DMS79 treated with DMSO at 0.1 percent for 48 hours (cell line): Measurements from ENCODE around the gene SRGN.

Experiments used
- DNase-seq: peaks from one replicate; lab custom pipeline; 2025; lab: John Stamatoyannopoulos, UW

The SRGN gene

DNA sequence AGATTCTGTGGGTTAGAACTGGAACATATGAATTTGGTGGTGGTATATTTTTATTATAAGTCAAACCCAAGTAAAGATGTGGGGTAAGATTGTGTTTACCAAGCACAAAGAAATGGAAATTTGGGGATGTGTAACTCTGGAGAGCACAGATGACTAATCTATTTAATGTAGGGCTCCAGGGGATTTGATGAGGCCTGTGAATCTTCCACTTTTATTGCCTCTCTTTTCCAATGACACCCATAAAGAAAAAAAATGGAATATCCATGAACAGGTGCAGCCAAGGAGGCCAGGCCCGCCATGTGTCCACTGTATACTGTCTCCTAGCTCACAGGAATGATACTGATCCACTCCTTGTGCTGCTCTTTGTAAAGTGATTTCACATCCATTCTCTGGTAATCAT is 2.8 kb downstream of the SRGN start:
- no peak for DNase-seq

DNA sequence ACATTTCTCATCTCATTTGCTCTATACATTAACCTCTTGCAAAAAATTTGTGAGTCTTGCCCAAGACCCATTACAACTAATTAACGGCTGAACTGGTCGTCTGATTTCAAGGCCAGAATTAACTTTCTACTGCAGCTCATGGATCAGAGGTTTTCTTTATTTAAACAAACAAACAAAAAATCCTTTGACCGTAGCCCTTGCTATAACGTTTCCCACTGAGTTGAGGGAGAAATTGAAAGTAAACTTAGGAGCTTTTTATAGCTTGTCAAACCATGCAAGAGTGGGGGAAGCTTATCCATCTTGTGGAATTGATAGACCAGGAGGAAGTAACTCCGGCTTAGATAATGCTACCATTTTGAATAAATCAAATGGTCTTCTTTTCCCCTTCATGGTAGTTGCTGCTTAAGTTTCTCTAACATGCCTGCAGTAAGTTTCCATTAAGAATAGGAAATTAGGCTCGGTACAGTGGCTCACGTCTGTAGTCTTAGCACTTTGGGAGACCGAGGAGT is 3.3 kb downstream of the SRGN start:
- DNase-seq: no peak

DNA sequence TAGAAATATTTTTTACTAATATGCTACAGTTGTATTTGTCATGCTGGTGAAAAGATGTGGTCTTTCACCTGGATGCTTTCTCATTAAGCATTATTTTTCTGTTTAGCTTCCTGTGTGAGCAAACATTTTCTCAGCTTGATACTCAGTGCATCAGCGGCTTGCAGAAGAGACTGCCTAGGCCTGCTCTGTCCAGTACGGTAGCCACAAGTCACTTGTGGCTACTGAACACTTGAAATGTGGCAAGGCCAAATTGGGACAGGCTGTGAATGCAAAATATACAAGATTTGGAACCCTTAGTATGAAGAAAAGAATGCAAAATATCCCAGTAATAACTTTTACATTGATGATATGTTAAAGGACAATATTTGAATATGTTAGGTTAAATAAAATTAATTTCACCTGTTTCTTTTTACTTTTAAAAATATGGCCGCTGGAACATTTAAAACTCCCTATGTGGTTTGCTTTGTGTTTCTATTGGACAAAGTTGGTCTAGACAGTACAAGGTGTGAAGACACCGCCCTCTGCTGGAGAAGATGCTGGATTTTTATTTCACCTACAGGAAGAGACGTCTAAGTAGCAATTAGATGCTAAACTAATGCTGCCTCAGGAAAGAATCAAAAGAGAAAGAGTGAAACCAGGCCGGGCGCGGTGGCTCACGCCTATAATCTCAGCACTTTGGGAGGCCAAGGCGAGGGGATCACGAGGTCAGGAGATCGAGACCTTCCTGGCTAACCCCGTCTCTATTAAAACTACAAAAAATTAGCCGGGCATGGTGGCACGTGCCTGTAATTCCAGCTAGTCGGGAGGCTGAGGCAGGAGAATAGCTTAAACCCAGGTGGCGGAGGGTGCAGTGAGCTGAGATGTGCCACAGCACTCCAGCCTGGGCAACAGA is 5.3 kb downstream of the SRGN start:
- peak; percentile 9 for DNase-seq

DNA sequence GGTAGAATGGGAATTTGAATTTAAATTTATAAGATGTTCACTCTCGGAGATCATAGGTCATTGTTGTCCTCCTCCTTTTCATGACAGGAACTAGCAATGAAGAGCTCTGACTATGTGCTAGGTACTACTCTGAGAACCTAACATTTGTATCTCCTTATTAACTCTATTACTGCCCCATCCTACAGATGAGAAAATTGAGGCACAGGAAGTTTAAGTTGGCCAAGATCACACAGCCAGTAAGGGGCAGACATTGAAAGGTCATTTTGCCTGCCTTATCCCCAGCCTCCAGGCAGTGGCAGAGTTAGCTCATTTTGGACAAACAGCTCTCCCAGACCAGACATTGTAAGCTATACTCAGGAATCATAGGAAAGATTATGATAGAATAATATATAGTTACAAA is 6.0 kb downstream of the SRGN start:
- DNase-seq: no peak

DNA sequence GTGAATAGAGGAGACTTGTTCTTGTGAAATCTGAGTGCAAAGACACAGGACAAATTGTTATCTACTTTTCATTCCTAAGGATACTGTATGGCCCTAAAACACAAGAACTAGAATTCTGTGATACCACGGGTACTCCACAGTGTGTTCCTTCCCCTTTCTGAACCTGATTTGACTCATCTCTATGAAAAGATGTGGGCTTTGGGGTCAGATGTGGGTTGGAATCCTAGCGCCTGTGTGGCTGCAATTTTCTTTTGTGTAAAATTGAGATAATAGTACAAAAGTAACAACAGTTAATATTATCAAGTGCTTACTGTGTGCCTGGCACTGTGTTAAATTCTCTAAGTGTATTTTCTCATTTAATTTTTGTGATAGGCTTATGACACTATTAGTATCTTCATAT is 8.1 kb downstream of the SRGN start:
- no peak for DNase-seq

DNA sequence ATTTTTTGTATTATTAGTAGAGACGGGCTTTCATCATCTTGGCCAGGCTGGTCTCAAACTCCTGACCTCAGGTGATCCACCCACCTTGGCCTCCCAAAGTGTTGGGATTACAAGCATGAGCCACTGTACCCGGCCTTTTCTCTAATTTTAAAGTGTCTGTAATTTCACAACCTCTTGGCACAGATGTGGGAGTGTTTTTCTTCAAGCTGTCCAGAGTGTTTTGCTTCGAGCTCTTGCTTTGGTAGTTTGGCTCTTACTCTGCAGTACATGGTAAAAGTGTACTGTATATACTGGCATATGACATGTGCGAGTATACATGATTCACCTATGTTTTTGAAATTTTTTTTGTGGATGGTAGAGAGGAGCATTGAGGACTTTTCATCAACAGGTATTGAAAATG is 9.8 kb downstream of the SRGN start:
- no peak for DNase-seq

DNA sequence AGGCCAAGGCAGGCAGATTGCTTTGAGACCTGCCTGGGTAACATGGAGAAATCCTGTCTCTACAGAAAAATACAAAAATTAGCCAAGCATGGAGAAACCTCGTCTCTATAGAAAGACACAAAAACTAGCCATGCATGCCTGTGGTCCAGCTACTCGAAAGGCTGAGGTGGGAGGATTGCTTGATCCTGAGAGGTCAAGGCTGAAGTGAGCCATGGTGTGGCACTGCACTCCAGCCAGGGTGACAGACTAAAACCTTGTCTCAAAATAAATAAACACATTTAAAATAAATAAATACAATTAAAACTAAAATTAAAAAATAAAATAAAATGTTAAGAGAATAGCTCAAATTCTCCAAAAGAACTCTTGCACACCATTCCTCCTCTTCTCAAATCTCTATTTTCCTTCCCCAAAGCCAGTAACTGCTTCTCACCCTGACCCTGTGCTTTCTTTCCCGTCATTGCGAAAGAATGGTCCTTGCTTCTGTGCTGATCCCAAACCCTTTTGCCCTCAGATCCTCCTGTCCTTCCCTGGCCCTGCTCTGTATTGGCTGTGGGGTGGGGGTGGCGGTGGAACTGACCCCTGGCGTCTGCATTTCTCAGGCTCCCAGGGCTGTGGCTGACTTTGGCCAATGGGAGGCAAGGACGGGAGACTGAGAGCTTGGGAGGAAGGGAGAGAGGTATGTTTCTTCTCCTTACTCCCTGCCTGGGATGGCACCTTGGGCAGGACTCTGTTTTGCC is 12.4 kb downstream of the SRGN start:
- no peak for DNase-seq

DNA sequence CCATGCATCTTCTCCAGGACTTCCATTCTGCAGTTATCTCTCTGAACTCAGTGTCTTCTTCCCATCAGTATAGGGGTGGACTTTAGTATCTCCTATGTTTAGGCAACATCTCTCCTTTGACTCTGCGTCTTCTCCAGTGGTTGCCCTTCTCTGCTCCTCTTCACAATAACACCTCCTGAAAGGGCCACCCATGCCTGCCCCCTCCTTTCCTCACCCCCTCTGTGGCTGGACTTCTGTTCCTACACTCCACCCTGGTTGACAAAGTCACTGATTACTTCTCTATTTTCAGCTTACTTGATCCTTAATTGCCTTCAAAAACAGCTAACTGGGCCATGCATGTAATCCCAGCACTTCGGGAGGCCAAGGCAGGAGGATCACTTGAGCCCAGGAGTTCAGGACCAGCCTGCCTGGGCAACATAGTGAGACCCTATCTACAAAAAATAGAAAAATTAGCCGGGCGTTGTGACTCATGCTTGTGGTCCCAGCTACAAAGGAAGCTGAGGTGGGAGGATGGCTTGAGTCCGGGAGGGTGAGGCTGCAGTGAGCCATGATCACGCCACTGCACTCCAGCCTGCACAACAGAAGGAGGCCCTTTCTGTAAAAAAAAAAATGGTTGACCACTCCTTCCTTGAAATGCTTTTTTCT is 13.7 kb downstream of the SRGN start:
- no peak for DNase-seq

DNA sequence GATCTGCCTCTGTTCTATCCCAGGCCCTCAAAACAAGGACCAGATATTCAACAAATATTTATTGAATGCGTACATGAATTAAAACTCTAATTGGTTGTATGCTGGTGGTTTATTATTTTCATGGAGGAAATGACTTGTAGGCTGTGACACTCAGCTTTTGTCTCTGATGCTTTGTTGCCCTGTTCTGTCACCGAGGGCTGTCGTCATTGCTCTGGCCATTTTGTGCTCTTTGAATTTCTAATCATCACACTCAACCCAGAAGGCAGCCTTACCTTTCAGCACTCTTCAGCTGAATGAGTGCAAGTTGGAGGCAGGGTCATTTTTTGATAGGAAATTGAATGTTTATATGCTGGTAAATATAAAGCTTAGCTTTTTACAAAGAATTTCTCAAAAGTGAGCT is 14.5 kb downstream of the SRGN start:
- DNase-seq: no peak

DNA sequence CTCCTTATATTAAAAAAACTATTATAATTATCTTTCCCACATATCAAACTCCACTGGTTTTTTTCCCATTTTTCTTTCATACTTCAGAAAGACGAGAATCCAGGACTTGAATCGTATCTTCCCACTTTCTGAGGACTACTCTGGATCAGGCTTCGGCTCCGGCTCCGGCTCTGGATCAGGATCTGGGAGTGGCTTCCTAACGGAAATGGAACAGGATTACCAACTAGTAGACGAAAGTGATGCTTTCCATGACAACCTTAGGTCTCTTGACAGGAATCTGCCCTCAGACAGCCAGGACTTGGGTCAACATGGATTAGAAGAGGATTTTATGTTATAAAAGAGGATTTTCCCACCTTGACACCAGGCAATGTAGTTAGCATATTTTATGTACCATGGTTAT is 15.9 kb downstream of the SRGN start:
- DNase-seq: no peak

DNA sequence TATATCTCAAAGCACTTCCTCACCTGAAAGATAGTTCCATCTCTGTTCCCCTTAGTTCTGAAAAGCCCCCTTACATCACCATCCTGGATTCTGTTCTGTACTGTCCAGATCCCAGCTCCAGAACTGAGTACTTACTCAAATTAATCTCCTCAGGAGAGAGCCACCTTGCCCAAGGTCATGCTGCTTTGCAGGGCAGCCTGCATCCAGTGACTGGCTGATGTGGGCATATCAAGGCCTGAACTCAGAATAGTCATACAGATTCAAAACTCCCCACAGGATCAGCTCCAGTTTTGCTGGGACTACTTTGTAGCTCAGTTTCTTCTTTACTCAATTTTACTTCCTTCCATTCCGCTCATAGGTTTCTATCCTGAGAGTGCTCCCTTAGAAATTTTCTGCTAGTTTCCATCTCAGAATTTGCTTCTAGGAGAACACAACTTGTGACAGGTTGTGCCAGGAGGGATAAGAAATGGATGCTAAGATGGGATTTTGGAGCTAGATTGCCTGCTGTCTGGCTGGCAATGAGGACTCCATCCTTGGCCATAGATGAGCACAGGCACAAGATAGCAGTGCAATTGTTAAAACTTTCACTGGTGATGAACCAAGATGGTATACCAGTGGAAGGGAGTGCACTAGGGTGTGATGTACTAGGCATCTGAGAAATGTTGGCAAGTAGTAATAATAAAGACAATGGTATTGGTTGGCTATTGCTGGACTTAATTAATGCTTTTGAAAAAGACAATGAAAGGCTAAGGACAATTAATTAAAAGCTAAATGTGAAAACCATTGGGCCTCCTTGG is 17.3 kb downstream of the SRGN start:
- no peak for DNase-seq

DNA sequence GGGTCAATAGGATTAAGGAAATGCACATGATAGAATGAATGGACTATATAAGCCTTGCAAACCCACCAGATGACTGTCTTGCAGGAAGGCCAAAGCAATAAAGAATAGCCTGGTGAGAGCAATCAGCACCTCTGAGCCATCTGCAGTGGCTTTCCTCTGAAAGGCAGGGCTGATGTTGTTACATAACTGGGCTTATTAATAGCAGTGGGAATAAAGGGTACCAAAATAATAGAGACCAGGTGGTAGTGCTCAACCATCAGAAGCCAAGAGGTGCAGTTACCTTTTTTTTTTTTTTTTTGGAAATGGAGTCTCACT is 19.2 kb downstream of the SRGN start:
- no peak for DNase-seq

DNA sequence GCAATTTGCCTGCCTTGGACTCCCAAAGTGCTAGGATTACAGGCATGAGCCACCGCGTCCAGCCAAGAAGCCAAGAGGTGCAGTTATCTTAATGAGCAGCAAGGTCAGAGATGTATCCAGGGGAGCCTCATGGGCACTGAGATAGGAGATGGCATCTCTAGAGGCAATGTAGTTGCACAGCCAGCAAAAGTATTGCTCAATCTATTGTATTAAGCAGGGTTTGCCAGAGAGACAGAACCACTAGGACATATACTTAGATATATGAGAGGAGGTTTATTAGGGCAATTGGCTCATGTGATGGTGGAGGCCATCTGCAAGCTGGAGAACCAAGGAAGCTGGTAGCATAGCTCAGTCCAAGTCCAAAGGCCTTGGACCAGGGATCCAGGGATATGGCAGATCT is 19.8 kb downstream of the SRGN start:
- DNase-seq: no peak

DNA sequence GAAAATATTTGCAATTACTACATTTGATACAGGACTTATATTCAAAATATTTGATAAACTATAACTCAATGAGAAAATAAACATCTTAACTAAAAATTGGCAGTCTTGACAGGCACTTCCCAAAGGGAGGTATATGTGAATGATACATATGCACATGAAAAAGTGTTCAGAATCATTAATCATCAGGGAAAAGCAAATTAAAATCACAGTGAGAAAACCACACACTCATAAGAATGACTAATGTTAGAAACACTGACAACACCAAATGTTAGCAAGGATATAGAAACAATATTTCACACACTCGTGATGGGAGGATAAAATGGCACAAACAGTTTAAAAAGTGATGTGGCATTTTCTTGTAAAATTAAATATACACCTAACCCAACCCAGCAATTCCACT is 32.0 kb downstream of the SRGN start:
- no peak for DNase-seq

DNA sequence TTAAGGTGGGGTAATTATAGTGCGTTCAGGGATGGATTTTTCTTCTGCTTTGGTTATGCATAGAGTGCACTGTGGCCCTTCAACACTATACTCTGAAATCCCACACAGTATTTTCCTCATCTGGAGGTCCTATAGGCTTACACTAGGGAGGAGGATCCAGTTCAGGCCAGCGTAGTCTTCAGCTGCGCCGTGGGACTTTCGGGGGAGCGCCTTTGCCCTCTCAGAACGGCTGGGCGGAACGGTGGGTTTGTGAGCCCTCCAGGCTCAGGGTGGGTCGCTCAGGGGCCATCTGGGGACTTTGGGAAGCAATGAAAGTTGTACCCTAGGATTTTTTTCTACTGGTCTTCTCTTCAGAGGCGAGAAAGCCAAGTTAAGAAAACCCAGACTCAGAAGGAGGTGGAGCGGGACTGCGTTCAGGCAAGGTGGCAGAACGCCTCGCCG is 35.4 kb downstream of the SRGN start:
- peak; percentile 46 for DNase-seq

DNA sequence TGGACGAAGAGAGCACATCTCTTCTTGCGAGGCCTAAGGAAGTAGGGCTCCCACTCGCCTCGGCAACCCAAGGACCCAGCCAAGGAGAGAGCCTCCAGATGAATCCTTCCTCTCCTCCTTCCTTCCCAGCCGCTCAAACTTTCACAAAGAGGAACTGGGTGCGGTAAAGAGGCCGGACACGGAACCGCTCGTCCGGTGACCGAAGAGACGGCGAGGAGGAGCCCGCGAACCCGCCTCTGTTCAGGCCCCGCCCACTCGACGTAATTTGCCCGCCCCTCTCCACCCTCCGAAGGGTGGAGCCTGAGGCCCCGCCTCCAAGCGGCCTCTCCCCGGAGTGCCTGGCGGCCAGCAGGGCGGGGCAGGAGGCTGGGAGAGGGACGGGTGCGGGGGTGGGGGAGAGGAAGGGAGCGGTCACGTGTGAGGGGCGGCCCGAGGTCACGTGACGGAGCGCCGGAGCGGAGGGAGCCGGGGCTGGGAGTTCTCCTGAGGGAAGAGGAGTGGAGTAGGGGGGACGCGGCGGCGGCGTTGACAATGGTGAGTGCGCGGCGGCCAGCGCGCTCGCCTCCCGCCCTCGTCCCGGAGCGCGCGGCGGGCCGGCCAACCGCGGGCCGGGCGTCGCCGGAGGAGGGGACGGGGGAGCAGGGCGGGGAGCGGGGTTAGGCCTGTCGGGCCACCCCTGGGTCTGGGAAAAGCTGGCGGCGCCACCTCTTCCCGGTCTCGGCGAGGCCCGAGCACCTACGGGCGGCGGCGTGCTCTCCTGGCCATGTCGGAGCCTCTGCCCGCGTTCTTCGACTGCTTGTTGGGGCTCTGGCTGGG is 36.1 kb downstream of the SRGN start, which contains the start of gene VPS26A:
Gene VPS26A, plus strand, starts transcription at position 432 of the 816 bp plus-strand sequence. Its CDS starts 100 bp downstream, at position 532.
- DNase-seq: peak; percentile 65

DNA sequence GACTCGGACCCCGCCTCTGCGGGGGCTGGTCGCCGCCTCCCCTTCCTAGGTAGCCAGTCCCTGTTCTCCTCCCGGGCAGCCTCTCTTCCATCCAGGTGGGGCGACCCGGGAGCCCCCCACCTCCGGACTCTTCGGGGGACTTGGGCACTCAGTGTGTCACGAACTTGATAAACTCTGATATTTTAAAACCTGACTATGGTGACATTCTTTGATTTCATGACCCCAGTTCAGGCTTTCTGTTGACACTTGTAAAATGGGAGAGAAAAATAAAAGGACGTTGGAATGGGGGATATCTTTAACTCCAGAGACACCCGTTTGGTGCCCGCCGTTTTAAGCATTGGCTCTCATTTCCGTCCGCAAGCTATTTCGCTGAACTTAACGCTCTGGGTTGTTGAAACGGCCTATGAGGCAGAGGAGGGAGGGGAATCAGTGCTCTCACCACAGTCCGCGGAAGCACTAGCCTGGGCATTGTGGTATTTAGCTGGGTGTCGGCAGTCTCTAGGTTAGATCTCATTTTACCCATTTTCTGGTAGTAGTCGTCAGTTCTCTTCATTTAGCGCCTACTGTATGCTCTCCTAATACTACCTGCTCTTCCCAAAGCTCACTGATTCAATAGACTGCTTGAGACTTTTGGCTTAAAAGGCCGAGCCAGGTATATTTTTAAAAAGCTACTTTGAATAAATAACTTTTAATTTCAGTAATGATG is 36.8 kb downstream of the SRGN start:
- DNase-seq: peak; percentile 3

DNA sequence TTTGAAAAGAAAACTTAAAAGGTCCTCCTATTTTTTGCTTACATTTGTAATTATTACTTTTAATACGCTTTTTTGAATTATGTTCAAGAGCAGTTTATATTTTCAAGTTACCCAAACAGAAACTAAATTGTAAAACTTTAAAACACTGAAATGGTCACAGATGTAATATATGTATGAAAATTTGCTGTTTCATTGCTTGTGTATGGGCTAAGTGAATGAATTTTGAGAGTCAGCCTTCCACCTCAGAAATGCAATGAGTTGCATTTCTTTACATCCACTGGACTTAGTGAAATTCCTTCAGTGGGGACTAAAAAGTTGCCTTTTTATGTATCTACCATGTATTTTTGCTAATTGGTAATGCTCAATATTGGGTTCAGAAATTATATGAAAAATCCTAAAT is 37.7 kb downstream of the SRGN start:
- no peak for DNase-seq

DNA sequence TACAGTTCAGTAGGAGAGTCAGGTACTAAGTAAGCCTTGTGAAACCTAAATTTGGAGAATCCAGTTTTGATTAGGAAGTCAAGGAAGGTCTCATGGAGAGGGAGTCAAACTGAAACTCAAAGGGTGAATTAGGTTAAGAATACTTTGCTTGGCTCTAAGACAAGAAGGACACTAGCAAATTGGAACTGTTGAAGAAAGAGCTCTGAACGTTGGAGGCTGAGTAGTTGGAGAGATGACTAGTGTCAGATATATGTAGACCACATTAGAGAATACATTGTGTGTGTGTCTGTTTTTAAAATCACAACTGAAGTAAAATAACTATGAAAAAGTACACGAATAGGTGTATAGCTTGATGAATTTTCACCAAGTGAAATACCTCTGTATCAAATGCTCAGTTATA is 42.3 kb downstream of the SRGN start:
- DNase-seq: no peak

DNA sequence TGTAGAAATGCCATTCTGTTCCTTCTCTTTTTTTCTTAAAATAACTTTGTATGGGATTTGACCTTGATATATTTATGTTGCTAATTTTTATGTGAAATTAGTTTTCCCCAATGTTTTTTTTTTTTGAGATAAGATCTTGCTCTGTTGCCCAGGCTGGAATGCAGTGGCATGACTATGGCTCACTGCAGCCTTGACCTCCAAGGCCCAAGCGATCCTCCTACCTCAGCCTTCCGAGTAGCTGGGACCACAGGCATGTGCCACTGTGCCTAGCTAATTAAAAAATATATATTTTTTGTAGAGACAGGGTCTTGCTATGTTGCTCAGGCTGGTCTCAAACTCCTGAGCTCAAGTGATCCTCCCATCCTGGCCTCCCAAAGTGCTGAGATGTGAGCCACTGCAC is 52.1 kb downstream of the SRGN start:
- no peak for DNase-seq
